ENCODE results near the gene ADGRV1.
"Not testable (repeated sequence)": the region's sequence is repeated elsewhere in the genome, so short reads cannot be mapped to it uniquely, and the experiment has no call there.

- TF ChIP-seq CTCF (conservative IDR thresholded peaks at IDR 0.05; ENCODE audit: low read length); EZH2phosphoT487 (IDR thresholded peaks at IDR 0.05; ENCODE audit: borderline replicate concordance, low read depth, low read length): not testable (repeated sequence)
These were observed 504.6 kb downstream of the ADGRV1 start for GRCh38 chr5:91063098-91063690.
